ENCODE measurements around the gene COL16A1.

COL16A1 gene

DNA sequence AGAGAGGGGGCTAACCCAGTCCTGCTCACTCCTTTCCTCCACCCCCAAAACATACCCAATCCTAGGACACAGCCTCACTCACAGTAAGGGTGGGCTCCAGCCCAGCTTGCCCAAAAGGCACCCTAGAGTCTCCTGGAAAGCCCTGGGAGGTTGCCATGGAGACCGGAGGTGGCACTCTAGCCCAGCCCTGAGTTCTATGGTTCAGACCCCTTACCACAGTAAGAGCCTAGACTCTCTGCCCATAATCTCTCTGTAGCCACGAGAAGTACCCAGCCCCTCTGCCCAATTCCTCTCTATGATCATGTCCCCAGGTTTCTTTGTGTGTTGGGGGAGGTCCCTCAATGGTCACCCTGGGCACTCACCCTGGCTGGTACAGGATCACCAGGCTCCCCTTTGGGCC, 14.4 kb downstream of the COL16A1 start:
- TF ChIP-seq CTCF (IDR thresholded peaks at IDR 0.05; ENCODE audit: low read length, missing control alignments) = no peak
- no peak overlapping the region for H3K4me3 ChIP-seq (replicated peaks; ENCODE audit: low read depth, low read length)
- DNase-seq (ENCODE audit: low read depth) = no peak

DNA sequence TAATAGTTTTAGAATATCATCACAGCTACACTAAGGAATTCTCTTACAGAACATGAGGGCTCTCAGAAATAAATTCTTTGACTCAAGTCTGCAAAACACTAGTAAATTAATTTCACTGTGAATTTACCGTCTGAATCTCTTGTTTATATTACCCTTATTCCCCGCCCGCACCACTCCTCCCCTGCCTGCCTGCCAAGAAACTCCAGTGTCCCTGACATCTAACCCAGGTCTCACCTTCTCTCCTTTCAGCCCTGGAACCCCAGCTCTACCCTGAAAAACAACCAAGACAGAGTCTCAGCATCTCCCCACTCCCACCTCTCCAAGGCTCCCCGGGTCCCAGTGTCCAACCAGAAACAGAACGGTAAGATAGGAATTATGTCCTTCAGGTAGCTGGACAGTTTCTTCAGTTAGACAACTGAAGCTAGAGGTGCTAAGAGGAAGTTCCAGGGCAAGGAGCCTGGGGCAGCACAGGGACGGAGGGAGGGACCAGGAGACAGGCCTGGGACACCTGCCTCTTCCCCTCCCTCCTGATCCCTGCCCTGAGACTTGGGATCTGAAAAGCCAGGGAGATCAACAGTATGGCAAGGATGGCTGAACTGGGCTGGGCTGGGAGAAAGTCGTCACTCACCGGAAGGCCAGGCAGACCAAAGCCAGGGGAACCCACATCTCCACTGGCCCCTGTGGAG, 15.4 kb downstream of the COL16A1 start:
- H3K4me3 ChIP-seq (replicated peaks; ENCODE audit: low read depth, low read length) = no peak overlapping the region
- no peak for DNase-seq (ENCODE audit: low read depth)
- no peak for TF ChIP-seq CTCF (IDR thresholded peaks at IDR 0.05; ENCODE audit: low read length, missing control alignments)

DNA sequence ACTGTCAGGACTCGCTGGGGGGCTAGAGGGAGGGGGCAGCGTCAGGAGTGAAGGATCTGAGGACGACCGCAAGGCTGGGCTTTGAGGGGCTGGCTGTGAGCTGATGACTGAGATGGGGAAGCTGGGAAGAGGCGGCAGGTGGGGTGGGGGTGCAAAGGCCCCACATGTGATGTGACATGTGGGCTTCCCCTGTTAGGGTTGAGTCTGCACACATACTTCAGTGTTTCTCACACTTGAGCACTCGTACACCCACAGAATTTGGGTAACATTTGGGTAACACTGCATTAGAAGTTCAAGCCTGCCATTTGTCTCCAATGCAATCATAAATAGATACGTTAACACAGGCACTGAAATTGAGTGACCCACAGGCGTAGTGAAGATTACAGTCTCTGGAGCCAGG, 16.2 kb downstream of the COL16A1 start:
- no peak for TF ChIP-seq CTCF (IDR thresholded peaks at IDR 0.05; ENCODE audit: low read length, missing control alignments)
- no peak for DNase-seq (ENCODE audit: low read depth)
- H3K4me3 ChIP-seq (replicated peaks; ENCODE audit: low read depth, low read length) = no peak overlapping the region

DNA sequence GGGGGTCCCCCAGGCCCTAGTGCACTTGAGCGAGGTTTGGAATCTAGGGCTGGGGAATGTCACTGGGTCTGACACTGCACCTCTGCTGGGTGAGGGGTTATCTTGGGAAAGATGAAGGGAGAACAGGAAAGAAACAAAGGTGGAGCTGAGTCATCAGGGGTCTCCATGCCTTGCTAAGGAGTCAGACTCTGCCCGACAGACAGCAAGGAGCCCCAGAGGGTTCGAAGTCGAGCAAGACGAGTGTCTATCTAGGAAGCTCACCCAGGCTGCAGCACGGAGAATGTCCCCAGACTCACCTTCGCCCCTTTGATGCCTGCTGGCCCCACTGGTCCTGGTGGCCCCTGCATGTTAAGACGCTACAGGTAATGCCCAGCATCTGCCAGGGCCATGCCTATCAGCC, 18.0 kb downstream of the COL16A1 start:
- no peak overlapping the region for H3K4me3 ChIP-seq (replicated peaks; ENCODE audit: low read depth, low read length)
- no peak for TF ChIP-seq CTCF (IDR thresholded peaks at IDR 0.05; ENCODE audit: low read length, missing control alignments)
- DNase-seq (ENCODE audit: low read depth) = no peak

DNA sequence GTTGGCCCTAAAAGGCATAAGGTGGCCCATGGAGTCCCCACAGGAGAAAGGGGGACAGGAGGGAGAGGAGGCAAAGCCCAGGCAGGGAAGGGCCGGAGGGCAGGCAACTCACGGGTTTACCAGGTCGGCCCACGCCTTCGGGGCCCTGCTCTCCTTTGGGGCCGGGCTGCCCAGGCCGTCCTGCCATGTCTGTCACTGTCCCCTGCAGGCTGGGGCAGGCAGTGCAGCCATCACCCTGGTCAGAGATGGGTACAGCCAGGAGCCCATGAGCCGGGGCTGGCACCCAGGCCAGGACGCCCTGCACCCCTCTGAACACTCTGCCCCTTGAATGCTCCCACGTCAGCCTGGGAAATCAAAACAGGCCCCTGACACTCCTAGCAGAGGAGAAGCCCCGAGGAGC, 19.8 kb downstream of the COL16A1 start:
- TF ChIP-seq CTCF (IDR thresholded peaks at IDR 0.05; ENCODE audit: low read length, missing control alignments) = peak; percentile 25
- DNase-seq (ENCODE audit: low read depth) = no peak

DNA sequence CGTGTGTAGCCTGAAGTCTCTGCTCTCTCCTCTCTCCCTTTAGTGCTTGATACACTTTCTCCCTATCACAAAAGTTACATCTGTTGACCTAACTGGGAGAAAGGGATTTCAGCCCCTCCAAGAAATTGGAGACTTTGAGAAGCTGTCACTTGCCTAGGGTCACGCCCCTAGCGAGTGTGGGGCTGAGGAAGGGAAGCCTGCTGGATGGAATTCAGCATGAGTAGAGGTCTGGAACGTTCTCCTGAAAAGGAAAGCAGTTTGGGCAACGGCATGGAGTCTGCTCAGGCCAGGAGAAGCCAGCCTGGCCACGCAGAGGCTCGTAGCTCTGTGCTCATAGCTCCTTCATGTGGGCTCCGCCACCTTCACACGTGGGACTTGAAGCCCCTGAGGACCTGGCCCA, 22.4 kb downstream of the COL16A1 start:
- TF ChIP-seq CTCF (IDR thresholded peaks at IDR 0.05; ENCODE audit: low read length, missing control alignments) = no peak

More for the DNA sequence above, 19.8 kb downstream of the COL16A1 start:
- H3K4me3 ChIP-seq (replicated peaks; ENCODE audit: low read depth, low read length) = no peak overlapping the region

GRCh38 chr1:31679676-31680230, 24.1 kb downstream of the COL16A1 start:
- no peak for TF ChIP-seq CTCF (IDR thresholded peaks at IDR 0.05; ENCODE audit: low read length, missing control alignments)
- DNase-seq (ENCODE audit: low read depth) = no peak
- no peak overlapping the region for H3K4me3 ChIP-seq (replicated peaks; ENCODE audit: low read depth, low read length)

More for the DNA sequence above, 22.4 kb downstream of the COL16A1 start:
- H3K4me3 ChIP-seq (replicated peaks; ENCODE audit: low read depth, low read length) = no peak overlapping the region
- no peak for DNase-seq (ENCODE audit: low read depth)
